Spleen (tissue), 7 donors: ENCODE data around the gene MAPK14.

Experiments
- POLR2A ChIP-seq, 3 donors: fragments of 450-650 bp; IDR thresholded peaks; one replicate each; pipeline ENCODE4 v1.5.1; 2017; ENCODE audit warnings: antibody characterized with exemption in 3 of 3, mild to moderate bottlenecking in 1 of 3
- POLR2AphosphoS5 ChIP-seq, 3 donors: sonication (generic); formaldehyde crosslinking; IDR thresholded peaks; one replicate each; pipeline ENCODE4 v1.5.1; 2017; ENCODE audit warnings: antibody characterized with exemption in 3 of 3
- TF ChIP-seq, protein P1 (sequence below), 11 experiments: fragments of 200-600 bp in 7 of 11; fragments of 450-650 bp in 4 of 11; sonication (generic) in 4 of 11; IDR thresholded peaks in 8 of 11; conservative IDR thresholded peaks in 3 of 11; 1 replicate in 7 of 11; 2 replicates in 4 of 11; pipeline versions ENCODE4 v1.4.0 to v1.8.0; 2016 to 2021; ENCODE audit warnings: antibody characterized with exemption in 11 of 11, inconsistent platforms in 4 of 11, mild to moderate bottlenecking in 1 of 11
- donor health status: DM: no; HTN: no; CAD: no; lungs with moderate emphysema.
- donor health status: DM: no; HTN: no; CAD: no.
- donor health status: DM: no; HTN: no; CAD: no.

DNA sequence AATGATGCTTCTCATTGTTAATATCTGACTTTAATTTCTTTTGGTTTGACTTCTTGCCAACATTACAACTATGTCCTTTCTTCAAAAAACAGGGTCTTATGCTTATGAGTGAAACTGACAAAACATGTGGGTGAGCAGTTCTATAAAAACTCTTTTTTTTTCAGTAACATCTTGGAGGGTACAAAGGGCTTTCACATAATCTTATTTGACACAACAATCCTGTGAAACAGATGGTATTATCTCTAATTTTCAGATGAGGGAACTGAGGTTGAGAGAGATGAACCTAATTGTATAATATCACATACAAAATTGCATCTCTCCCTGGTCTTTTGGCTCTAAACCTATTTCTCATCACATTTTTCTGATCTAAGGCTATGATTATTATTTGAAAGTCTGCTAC, 38.3 kb downstream of the MAPK14 start:
- TF ChIP-seq, protein P1, sequence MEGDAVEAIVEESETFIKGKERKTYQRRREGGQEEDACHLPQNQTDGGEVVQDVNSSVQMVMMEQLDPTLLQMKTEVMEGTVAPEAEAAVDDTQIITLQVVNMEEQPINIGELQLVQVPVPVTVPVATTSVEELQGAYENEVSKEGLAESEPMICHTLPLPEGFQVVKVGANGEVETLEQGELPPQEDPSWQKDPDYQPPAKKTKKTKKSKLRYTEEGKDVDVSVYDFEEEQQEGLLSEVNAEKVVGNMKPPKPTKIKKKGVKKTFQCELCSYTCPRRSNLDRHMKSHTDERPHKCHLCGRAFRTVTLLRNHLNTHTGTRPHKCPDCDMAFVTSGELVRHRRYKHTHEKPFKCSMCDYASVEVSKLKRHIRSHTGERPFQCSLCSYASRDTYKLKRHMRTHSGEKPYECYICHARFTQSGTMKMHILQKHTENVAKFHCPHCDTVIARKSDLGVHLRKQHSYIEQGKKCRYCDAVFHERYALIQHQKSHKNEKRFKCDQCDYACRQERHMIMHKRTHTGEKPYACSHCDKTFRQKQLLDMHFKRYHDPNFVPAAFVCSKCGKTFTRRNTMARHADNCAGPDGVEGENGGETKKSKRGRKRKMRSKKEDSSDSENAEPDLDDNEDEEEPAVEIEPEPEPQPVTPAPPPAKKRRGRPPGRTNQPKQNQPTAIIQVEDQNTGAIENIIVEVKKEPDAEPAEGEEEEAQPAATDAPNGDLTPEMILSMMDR (IDR thresholded peaks at IDR 0.05 in 8 of 11, conservative IDR thresholded peaks at IDR 0.05 in 3 of 11): no peak
- TF ChIP-seq POLR2A (IDR thresholded peaks at IDR 0.05) (no peak), POLR2AphosphoS5 (IDR thresholded peaks at IDR 0.05) (no peak)
